Osteoblast (primary cell): ENCODE results near the gene CDC37. TPM values are rescaled to one million over a fixed set of nuclear protein-coding genes. Genes with fewer than 3 reads are reported as not detected.

Experiments used
- DNase-seq: peaks from one replicate; pipeline ENCODE4 v3.0.0; 2011; ENCODE audit warnings: low spot score, mixed read lengths; ENCODE audit not compliant: insufficient read length; ENCODE audit errors: missing footprints
- H2AFZ ChIP-seq: 2 replicates; pipeline ENCODE4 v1.6.0; 2011; ENCODE audit warnings: mild to moderate bottlenecking, low read length
- H3K27ac ChIP-seq: 2 replicates; pipeline ENCODE4 v1.5.1; 2011; ENCODE audit warnings: mild to moderate bottlenecking, low read depth, low read length, moderate library complexity
- H3K27me3 ChIP-seq: 2 replicates; pipeline ENCODE4 v1.6.0; 2012; ENCODE audit warnings: mild to moderate bottlenecking, control low read depth, inconsistent platforms, low read length, moderate library complexity; ENCODE audit not compliant: insufficient read depth
- H3K36me3 ChIP-seq: 2 replicates; pipeline ENCODE4 v1.5.1; 2011; ENCODE audit warnings: mild to moderate bottlenecking, low read length, control low read depth, moderate library complexity; ENCODE audit not compliant: insufficient read depth
- H3K4me1 ChIP-seq: 2 replicates; pipeline ENCODE4 v1.5.1; 2011; ENCODE audit warnings: mild to moderate bottlenecking, low read length, control low read depth, moderate library complexity; ENCODE audit not compliant: insufficient read depth
- H3K4me2 ChIP-seq: 2 replicates; pipeline ENCODE4 v1.6.0; 2011; ENCODE audit warnings: mild to moderate bottlenecking, low read length; ENCODE audit not compliant: insufficient read depth
- H3K4me3 ChIP-seq: fragments of 200-600 bp; sonication (generic); 3 replicates; pipeline ENCODE4 v1.5.1; 2012; ENCODE audit warnings: mild to moderate bottlenecking, low read length, inconsistent platforms; ENCODE audit not compliant: insufficient read depth
- H3K79me2 ChIP-seq: 2 replicates; pipeline ENCODE4 v1.6.0; 2012; ENCODE audit warnings: mild to moderate bottlenecking, low read length, control low read depth, inconsistent platforms; ENCODE audit not compliant: insufficient read depth
- H3K9me3 ChIP-seq: 2 replicates; pipeline ENCODE4 v1.5.1; 2011; ENCODE audit warnings: low read depth, low read length, control low read depth
- H4K20me1 ChIP-seq: 2 replicates; pipeline ENCODE4 v1.6.0; 2012; ENCODE audit warnings: mild to moderate bottlenecking, low read length, control low read depth; ENCODE audit not compliant: insufficient read depth
- total RNA-seq: library from RNA; depleted of rRNA; stranded (reverse); fragments of >200 nt; gene quantifications from 2 replicates; pipeline ENCODE4 v1.2.3, GENCODE V29; 2012
- TF ChIP-seq, protein P1 (sequence below): IDR thresholded peaks from 2 replicates; pipeline ENCODE4 v1.5.1; 2011; ENCODE audit warnings: mild to moderate bottlenecking, low read depth, low read length, moderate library complexity; ENCODE audit errors: extremely low read depth

The CDC37 gene
- total RNA-seq, 1 donor: 154 TPM

- H3K4me3 ChIP-seq: peak overlapping the region; percentile 57
- H4K20me1 ChIP-seq: peaks cover 12% of the 10 kb centered on the region
- no peaks in the 10 kb centered on the region for H3K79me2 ChIP-seq
- H3K4me2 ChIP-seq: peak overlapping the region; percentile 68
- no peak overlapping the region for H2AFZ ChIP-seq
- H3K9me3 ChIP-seq: no peaks in the 10 kb centered on the region
- peaks cover 40% of the 10 kb centered on the region for H3K4me1 ChIP-seq
- TF ChIP-seq, protein P1, sequence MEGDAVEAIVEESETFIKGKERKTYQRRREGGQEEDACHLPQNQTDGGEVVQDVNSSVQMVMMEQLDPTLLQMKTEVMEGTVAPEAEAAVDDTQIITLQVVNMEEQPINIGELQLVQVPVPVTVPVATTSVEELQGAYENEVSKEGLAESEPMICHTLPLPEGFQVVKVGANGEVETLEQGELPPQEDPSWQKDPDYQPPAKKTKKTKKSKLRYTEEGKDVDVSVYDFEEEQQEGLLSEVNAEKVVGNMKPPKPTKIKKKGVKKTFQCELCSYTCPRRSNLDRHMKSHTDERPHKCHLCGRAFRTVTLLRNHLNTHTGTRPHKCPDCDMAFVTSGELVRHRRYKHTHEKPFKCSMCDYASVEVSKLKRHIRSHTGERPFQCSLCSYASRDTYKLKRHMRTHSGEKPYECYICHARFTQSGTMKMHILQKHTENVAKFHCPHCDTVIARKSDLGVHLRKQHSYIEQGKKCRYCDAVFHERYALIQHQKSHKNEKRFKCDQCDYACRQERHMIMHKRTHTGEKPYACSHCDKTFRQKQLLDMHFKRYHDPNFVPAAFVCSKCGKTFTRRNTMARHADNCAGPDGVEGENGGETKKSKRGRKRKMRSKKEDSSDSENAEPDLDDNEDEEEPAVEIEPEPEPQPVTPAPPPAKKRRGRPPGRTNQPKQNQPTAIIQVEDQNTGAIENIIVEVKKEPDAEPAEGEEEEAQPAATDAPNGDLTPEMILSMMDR: no peak
- no peaks in the 10 kb centered on the region for H3K36me3 ChIP-seq
- peak; percentile 95 for DNase-seq
- H3K27ac ChIP-seq: no peak overlapping the region
- peaks cover 61% of the 10 kb centered on the region for H3K27me3 ChIP-seq
These were observed 16.5 kb upstream of the CDC37 start for GRCh38 chr19:10419646-10420443.

DNA sequence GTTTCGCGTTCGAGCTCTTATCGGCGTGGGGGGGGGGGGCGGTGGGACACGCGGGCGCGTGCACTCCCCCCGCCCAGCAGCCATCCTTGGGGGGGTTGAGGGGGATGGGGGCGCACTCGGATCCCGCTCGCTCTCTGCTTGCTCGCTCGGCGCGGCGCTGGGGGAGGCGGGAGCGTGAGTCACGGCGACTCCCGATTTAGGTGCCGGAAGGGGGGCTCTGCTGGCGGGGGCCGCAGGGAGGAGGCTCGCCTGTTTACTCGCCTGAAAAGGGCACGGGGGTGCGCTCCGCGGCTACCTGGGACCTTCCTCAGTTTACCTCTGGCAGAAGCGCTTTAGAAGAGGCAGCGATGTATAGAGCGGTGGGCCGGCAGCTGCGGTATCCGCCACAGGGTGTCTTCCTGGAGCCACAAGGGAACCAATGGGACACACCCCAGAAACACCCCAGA, 15.9 kb upstream of the CDC37 start:
- Histone ChIP-seq H3K4me2 (peak overlapping the region; percentile 68), H3K27me3 (peaks cover 59% of the 10 kb centered on the region), H3K27ac (no peak overlapping the region)

DNA sequence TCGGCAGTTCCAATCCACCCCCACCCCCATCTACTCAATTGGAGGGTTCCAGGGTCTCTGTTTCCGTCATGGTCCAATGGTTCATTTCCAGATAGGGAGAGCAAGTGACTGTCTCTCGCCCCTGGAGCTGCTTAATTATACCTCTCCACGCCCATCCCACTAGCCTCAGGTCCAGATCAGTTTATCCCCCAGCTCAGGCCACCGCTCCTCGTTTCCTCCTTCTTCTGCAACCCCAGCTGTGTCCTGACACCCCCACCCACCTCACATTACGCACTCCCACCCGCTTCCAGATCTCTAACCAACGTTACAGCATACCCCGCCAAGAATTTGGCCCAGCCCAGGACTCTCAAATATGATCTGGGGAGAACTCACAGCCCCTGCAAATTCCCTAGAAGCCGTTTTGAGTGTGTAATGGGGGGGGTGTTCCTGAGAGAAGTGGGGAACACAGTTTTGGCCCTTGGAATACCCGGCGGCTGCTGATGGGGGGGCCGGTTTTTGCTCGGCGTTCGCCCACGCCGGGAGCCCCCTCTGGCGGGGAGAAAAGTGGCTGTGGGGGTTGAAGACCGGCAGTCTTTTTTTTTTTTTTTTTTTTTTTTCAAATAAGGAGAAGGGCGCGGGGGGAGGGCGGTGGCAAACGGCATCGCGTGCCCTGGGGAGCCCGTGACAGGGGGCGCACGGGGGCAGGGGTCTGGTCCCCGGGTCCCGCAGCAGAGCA, 15.3 kb upstream of the CDC37 start:
- Histone ChIP-seq H3K36me3 (no peaks in the 10 kb centered on the region), H3K79me2 (no peaks in the 10 kb centered on the region), H4K20me1 (peaks cover 12% of the 10 kb centered on the region), H3K4me2 (peak overlapping the region; percentile 68), H3K9me3 (no peaks in the 10 kb centered on the region), H3K27ac (no peak overlapping the region), H3K4me3 (no peak overlapping the region), H2AFZ (no peak overlapping the region), H3K4me1 (peaks cover 30% of the 10 kb centered on the region), H3K27me3 (peaks cover 56% of the 10 kb centered on the region)
- TF ChIP-seq, protein P1: no peak
- peak; percentile 90 for DNase-seq

More for the DNA sequence above, 15.9 kb upstream of the CDC37 start:
- Histone ChIP-seq H3K4me1 (peaks cover 35% of the 10 kb centered on the region), H2AFZ (no peak overlapping the region), H3K36me3 (no peaks in the 10 kb centered on the region), H3K79me2 (no peaks in the 10 kb centered on the region), H3K4me3 (peak overlapping the region; percentile 57), H3K9me3 (no peaks in the 10 kb centered on the region), H4K20me1 (peaks cover 12% of the 10 kb centered on the region)
- TF ChIP-seq, protein P1: no peak
- DNase-seq: peak; percentile 91

- no peak overlapping the region for H3K27ac ChIP-seq
These were observed 14.8 kb upstream of the CDC37 start for GRCh38 chr19:10418235-10418484.

More at GRCh38 chr19:10418235-10418484, 14.8 kb upstream of the CDC37 start:
- H3K4me2 ChIP-seq: no peak overlapping the region
- no peaks in the 10 kb centered on the region for H3K9me3 ChIP-seq
- peaks cover 51% of the 10 kb centered on the region for H3K27me3 ChIP-seq
- H2AFZ ChIP-seq: no peak overlapping the region
- peaks cover 12% of the 10 kb centered on the region for H4K20me1 ChIP-seq
- H3K4me1 ChIP-seq: peaks cover 29% of the 10 kb centered on the region
- no peaks in the 10 kb centered on the region for H3K79me2 ChIP-seq
- TF ChIP-seq, protein P1: no peak
- no peaks in the 10 kb centered on the region for H3K36me3 ChIP-seq
- DNase-seq: peak; percentile 90
- no peak overlapping the region for H3K4me3 ChIP-seq
